Cardiac muscle cell (in vitro differentiated cells and primary cell): ENCODE measurements around the gene MLPH. TPM values are rescaled to one million over a fixed set of nuclear protein-coding genes. Genes with fewer than 3 reads are reported as not detected.
A peak's percentile ranks its signal among the peaks of the same experiment; 100 is the strongest.

Source experiments
- DNase-seq, 2 donors: peaks; one replicate each; pipeline versions ENCODE4 v3.0.0 to v3.0.0-alpha.2; 2010 to 2017; ENCODE audit warnings: low read depth in 1 of 2, low spot score in 1 of 2
- H3K27ac ChIP-seq: fragments of 200-600 bp; sonication (generic); 2 replicates; pipeline ENCODE4 v1.5.1; 2016
- H3K27me3 ChIP-seq: fragments of 200-600 bp; sonication (generic); 2 replicates; pipeline ENCODE4 v1.6.0; 2016; ENCODE audit warnings: control low read depth
- H3K36me3 ChIP-seq: fragments of 200-600 bp; sonication (generic); 2 replicates; pipeline ENCODE4 v1.5.1; 2016; ENCODE audit warnings: control low read depth
- H3K4me1 ChIP-seq: fragments of 200-600 bp; sonication (generic); 2 replicates; pipeline ENCODE4 v1.8.1; 2017; ENCODE audit warnings: low read depth, mild to moderate bottlenecking, mixed run types
- H3K4me3 ChIP-seq: fragments of 200-600 bp; sonication (generic); 2 replicates; pipeline ENCODE4 v1.5.1; 2016; ENCODE audit warnings: mild to moderate bottlenecking
- H3K9me3 ChIP-seq: fragments of 200-600 bp; sonication (generic); 2 replicates; pipeline ENCODE4 v1.5.1; 2017; ENCODE audit warnings: low read depth, mild to moderate bottlenecking, control low read depth
- polyA plus RNA-seq: library from polyadenylated mRNA; unstranded; fragments of >200 nt; fragmentation: Nextera tagmentation; extraction: Ambion mirVana; gene quantifications from 2 replicates; pipeline ENCODE4 v1.2.1, GENCODE V29; 2016
- total RNA-seq: library from RNA; depleted of rRNA; stranded (reverse); fragments of >200 nt; gene quantifications from 2 replicates; pipeline ENCODE4 v1.2.3, GENCODE V29; 2016
- TF ChIP-seq, protein P1 (sequence below): IDR thresholded peaks from 2 replicates; pipeline ENCODE4 v1.5.1; 2012; ENCODE audit warnings: low read depth, mild to moderate bottlenecking, low read length

The MLPH gene
- total and polyA plus RNA-seq, 2 experiments from 2014 or later: 0.27 to 1.4 TPM

DNA sequence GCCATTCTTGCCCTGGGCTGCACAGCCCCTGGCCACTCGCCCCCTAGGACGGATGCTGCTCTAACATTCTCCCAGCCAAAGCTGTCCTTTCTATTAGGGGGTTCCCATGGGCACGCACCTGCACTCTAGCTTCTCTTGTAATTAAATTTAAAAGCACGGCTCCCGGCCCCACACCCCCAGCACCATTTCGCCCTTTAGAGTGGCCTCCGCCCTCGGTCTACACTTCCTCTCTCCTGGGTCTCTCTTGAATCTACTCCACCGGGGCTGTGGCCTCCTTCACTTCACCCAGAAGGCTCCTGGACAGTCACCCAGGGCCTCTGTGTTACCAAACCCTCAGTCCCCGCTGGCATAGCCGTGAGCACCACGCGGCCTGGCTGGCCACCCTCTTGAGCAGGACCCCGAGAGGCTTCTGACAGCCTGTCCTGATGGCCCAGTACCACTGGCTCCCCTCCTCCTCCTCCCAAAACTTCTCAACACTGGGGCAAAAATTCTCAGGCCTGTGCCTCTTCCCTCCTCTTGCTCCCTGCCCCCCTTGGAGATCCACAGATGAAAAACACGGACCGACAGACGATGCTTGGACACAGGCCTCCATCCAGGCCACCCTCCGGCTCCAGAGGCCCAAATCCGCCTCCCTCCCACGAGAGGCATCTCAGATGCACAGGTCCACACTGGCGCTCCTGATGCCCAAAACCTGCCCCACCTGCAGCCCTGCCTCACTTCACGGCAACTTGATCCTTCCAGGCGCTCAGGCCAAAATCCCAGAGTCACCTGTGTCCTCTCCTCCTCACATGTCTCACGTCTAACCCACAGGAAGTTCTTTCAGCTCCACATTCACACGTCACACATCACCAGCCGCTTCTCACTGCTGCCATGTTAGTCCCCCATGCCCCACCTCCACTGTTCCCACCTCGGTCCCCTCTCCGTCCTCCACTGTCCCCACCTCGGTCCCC, 110.4 kb downstream of the MLPH start:
- DNase-seq: no peak
- Histone ChIP-seq H3K4me3 (no peak overlapping the region), H3K36me3 (no peaks in the 10 kb centered on the region), H3K4me1 (peaks cover 48% of the 10 kb centered on the region), H3K27ac (no peak overlapping the region), H3K9me3 (no peaks in the 10 kb centered on the region), H3K27me3 (no peaks in the 10 kb centered on the region)
- TF ChIP-seq, protein P1, sequence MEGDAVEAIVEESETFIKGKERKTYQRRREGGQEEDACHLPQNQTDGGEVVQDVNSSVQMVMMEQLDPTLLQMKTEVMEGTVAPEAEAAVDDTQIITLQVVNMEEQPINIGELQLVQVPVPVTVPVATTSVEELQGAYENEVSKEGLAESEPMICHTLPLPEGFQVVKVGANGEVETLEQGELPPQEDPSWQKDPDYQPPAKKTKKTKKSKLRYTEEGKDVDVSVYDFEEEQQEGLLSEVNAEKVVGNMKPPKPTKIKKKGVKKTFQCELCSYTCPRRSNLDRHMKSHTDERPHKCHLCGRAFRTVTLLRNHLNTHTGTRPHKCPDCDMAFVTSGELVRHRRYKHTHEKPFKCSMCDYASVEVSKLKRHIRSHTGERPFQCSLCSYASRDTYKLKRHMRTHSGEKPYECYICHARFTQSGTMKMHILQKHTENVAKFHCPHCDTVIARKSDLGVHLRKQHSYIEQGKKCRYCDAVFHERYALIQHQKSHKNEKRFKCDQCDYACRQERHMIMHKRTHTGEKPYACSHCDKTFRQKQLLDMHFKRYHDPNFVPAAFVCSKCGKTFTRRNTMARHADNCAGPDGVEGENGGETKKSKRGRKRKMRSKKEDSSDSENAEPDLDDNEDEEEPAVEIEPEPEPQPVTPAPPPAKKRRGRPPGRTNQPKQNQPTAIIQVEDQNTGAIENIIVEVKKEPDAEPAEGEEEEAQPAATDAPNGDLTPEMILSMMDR: no peak

DNA sequence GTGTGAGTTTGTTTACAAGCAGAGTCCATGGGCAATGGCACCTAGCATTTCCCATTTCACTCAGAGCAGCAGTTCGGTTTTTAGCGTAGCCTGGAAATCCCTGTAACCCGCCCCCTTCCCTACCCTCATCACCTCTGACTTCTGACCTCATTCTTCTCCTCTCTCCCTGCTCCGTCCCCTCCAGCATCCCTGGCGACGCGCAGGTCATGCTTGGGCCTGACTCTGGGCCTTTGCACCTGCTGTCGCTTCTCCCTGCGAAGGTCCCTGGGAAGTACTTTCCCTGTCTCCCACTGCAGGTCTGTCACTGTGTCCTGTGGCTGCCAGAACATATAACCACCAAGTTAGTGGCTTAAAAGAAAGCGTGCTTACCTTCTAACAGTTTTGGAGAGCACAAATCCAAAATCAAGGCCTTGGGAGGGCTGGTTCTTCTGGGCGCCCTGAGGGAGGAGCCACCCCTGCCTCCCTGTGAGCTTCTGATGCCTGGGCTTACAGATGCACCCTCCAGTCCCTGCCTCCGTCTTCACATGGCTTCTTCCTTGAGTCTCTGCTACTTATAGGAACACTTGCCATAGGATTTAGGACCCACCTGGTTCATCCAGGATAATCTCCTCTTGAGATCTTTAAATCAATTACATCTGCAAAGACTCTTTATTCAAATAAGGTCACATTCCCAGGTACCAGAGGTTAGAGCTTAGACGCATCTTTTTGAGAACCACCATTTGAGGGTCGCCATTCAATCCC, 111.6 kb downstream of the MLPH start:
- H3K27ac ChIP-seq: no peak overlapping the region
- H3K36me3 ChIP-seq: no peaks in the 10 kb centered on the region
- no peaks in the 10 kb centered on the region for H3K27me3 ChIP-seq
- TF ChIP-seq, protein P1: no peak
- peaks cover 48% of the 10 kb centered on the region for H3K4me1 ChIP-seq
- H3K9me3 ChIP-seq: no peaks in the 10 kb centered on the region
- no peak overlapping the region for H3K4me3 ChIP-seq
- no peak for DNase-seq

DNA sequence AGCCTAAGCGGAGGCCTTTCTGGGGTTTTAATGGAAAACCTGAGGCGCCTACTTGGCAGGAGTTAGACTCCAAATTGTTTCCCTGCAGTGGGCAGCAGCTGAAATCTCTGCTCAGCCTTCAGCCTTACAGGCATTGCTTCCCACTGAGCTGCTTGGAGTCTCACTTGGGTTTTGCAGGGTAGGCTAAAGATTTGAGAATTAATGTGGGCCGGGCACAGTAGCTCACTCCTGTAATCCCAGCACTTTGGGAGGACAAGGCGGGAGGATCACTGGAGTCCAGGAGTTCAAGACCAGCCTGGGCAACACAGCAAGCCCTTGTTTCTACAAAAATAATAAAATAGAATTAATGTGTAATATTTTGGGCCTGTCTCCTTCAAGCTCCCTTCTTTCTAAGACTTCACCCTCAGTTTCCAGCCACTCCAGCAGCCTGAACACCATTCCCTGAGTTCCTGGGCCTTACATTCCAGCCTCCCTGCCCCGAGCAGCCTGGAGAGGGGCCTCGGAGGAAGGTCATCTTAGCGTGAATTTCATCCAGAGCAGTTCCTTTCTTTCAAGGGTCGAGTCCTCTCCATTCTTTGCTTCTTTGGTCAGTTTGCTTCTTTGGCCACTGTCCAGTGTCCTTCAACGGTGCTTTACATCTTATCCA, 112.5 kb downstream of the MLPH start:
- Histone ChIP-seq H3K27ac (peak overlapping the region; percentile 82), H3K4me1 (peaks cover 40% of the 10 kb centered on the region)
- TF ChIP-seq, protein P1: no peak

DNA sequence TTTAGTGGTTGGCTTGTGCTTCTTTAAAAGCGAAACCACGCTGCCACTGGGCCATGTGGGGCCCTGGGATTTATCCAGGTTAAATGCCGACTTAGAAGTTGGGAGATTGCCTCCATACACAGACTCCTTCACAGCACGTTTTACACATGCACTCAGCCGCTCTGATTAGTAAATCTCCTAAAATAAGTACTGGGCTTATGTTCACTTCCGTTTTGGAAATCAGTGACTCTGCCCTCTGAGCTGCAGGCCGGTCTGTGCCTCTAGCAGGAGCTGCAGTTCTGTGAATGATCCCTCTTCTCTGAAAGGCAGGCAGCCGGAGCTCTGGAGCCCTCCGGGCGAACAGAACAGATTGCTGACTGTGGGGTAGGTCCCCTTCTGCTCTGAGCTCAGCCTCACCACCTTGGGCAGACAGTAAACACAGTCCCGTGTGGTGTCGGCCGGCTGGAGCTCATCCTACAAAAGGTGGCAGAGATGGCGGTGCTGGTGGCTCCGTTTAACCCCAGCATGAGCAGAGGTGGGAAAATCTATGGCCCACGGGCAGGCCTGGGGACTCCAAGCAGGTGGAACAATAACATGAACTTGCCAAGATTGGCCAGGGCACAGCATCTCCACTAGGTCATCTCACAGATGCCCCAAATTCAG, 113.3 kb downstream of the MLPH start:
- H3K36me3 ChIP-seq: no peaks in the 10 kb centered on the region
- H3K4me1 ChIP-seq: peaks cover 32% of the 10 kb centered on the region
- no peaks in the 10 kb centered on the region for H3K9me3 ChIP-seq
- no peak overlapping the region for H3K4me3 ChIP-seq
- H3K27ac ChIP-seq: peak overlapping the region; percentile 82
- no peaks in the 10 kb centered on the region for H3K27me3 ChIP-seq
- DNase-seq: peak in 1 of 2 donors; percentile 78
- TF ChIP-seq, protein P1: peak; percentile 45

More for the DNA sequence above, 112.5 kb downstream of the MLPH start:
- H3K27me3 ChIP-seq: no peaks in the 10 kb centered on the region
- no peaks in the 10 kb centered on the region for H3K9me3 ChIP-seq
- no peak for DNase-seq
- no peaks in the 10 kb centered on the region for H3K36me3 ChIP-seq
- H3K4me3 ChIP-seq: no peak overlapping the region
